Measurements from ENCODE around the gene EIF4G3.
"Not testable (repeated sequence)": the region's sequence is repeated elsewhere in the genome, so short reads cannot be mapped to it uniquely, and the experiment has no call there.

The EIF4G3 gene

GRCh38 chr1:21176586-21177555 is at the start of gene EIF4G3:
Gene EIF4G3 (minus strand): TSS chr1:21176897. CDS start chr1:21002742, 174,155 bp downstream.
- DNase-seq = peak; percentile 95 to 97

- no peak for DNase-seq
Observed at GRCh38 chr1:21225065-21225464, 48.4 kb upstream of the EIF4G3 start.

DNA sequence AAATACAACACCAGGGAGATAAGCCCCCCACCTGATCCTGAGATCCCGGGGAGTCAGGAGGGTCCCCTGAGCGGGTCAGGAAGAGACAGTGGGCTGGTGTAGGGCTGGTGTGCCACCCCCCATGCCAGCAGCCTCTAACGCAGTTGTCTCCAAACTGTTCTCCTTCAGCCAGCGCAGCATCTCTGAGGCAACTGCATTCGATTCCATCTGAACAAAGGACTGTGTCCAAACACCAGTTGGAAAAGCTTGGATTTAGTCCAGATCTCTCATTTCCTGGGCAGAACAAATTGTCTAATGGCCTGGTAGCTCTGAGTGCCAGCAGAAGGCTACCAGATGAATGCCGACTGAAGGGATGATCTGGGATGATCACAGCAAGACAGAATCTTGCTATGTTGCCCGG is 44.1 kb upstream of the EIF4G3 start:
- DNase-seq = no peak

DNA sequence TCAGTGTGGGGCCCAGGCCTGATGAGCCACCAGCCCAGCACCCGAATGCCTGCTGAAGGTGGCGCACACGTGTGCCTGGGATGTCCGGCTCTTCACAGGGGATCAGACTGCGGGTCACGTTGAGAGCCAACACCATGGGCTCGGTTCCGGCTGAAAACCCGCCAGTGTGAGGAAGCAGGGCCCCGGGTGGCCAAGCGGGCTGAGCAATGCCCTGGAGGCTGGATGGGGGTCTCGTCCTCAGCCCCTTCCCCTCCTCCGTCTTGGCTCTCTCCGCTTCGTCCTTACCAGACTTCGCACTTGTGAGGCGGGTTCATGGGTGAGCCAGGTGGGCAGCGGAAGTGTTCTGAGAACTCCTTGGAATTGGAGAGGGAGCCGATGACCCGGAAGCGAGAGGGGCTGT is 43.0 kb upstream of the EIF4G3 start:
- no peak for DNase-seq

DNA sequence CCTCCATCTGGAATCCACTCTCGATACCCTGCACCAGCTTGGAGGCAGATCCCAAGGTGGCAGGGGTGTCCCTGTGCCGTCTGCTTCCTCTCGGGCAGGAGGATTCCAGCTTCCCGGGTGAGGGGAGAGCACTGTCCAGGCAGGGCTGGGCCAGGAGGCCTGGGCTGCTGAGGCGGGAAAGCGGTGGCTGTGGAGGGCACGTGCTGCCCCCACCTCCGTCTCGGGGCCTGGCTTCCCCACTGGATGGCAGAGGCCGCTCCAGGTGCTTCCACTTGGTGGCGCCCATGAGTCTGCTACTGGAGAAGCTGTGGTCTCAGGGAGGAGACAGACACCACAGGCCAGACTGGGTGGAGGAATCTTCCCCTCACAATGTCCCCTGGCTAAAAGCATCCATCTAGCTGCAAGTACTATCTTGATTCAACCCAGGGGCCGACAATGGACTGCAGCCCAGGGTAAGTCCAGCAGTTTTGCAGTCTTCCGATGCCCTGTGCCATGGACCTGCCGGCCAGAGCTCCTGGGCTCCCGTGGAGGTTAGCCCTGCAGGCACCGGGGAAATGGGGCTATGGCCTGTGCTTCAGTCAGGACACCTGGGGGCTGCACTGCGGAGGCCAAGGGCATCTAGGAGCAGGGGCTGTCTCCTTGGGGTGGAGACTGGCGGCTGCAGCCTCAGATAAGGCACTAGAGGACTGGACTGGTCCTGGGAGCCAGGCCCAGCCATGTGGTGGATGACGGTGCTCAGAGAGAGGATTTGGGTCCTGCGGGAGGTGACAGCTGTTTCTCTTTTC is 41.3 kb upstream of the EIF4G3 start:
- no peak for DNase-seq

GRCh38 chr1:21216835-21217811 is 40.4 kb upstream of the EIF4G3 start:
- peak in 1 of 2 experiments; percentile 30 for DNase-seq

GRCh38 chr1:21212126-21212525 is 35.4 kb upstream of the EIF4G3 start:
- DNase-seq = no peak

DNA sequence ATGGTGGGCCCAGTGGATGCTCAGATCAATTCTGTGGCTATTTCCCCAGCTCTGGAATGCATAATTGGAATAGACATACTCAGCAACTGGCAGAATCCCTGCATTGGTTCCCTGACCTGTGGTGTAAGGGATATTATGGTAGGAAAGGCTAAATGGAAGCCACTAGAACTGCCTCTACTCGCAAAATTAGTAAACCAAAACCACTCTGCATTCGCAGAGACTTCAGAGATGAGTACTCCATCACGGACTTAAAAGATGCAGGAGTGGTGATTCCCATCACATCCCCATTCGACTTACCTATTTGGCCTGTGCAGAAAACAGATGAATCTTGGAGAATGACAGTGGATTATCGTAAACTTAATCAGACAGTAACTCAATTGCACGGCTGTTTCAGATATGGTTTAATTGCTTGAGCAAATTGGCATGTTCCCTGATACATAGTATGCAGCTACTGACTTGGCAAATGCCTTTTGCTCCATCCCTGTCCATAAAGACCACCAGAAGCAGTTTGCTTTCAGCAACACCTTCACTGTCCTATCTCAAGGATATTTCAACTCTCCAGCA is 31.5 kb upstream of the EIF4G3 start:
- DNase-seq = not testable (repeated sequence)

- no peak for DNase-seq
Observed at GRCh38 chr1:21206117-21206516, 29.4 kb upstream of the EIF4G3 start.

GRCh38 chr1:21205416-21205815 is 28.7 kb upstream of the EIF4G3 start:
- DNase-seq = no peak

- DNase-seq = no peak
Observed at GRCh38 chr1:21201650-21202049, 25.0 kb upstream of the EIF4G3 start.

- DNase-seq = not testable (repeated sequence)
Observed at GRCh38 chr1:21201238-21201637, 24.5 kb upstream of the EIF4G3 start.

DNA sequence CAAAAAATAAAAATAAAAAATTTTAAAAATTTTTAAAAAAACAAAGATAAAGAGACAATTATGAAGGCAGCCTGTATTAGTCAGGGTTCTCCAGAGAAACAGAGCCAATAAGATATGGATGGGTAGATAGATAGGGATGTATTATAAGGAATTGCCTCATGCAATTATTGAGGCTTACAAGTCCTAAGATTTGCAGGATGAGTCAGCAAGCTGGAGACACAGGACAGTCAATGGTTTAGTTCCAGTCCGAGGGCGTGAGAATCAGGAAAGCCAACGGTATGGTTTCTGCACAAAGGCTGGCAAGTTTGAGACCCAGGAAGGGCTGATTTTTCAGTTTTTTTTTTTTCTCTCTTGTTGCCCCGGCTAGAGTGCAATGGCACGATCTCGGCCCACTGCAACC is 24.1 kb upstream of the EIF4G3 start:
- no peak for DNase-seq

DNA sequence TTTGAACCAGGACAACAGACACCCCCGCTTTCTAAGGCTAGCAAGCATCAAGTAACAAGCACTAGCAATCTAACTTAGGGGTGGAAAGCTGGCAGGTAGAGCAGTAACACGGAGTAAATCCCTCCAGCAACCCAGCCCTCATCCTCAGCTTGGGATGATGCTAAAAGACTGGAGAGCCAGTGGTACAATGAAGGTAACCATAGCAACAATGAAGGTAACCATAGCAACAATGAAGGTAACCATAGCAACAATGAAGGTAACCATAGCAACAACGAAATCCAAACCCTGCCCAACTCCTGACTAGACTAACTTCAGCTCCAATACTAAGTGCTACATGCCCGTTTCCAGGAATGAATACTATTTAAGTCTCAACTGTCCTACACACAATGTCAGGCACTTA is 22.2 kb upstream of the EIF4G3 start:
- DNase-seq = no peak

GRCh38 chr1:21192871-21193270 is 16.2 kb upstream of the EIF4G3 start:
- DNase-seq = no peak

GRCh38 chr1:21192284-21192683 is 15.6 kb upstream of the EIF4G3 start:
- DNase-seq = no peak

- not testable (repeated sequence) for DNase-seq
Observed at GRCh38 chr1:21190771-21191170, 14.1 kb upstream of the EIF4G3 start.

GRCh38 chr1:21189906-21190500 is 13.3 kb upstream of the EIF4G3 start:
- DNase-seq = no peak

DNA sequence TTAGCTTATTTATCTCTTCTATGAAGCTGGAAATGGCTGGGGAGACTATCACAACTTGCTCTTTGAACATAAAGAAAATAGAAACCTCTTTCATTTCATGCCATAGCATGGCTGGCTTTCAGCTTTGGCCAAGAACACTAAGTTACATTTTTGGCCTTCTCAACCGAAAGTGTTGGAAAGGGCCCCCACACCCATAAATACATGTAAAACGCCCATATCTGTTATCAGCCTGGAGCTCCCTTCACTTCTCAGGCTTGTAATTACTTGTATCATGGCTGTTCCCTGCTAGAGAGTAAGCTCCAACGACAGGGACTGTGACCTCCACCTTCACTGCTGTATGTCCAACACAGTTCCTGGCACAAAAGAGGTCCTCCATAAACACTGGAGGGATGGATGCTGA is 12.7 kb upstream of the EIF4G3 start:
- no peak for DNase-seq

- no peak for DNase-seq
Observed at GRCh38 chr1:21188235-21188634, 11.5 kb upstream of the EIF4G3 start.

- DNase-seq = no peak
Observed at GRCh38 chr1:21185221-21185731, 8.6 kb upstream of the EIF4G3 start.

- no peak for DNase-seq
Observed at GRCh38 chr1:21184276-21184675, 7.6 kb upstream of the EIF4G3 start.

Measured in NCI-H187 (cell line).